Measurements from ENCODE around the gene RASSF1. TPM values are rescaled to one million over a fixed set of nuclear protein-coding genes. Genes with fewer than 3 reads are reported as not detected.
A peak's percentile ranks its signal among the peaks of the same experiment; 100 is the strongest.

The RASSF1 gene
- total and polyA plus RNA-seq, 2 of the 4 experiments (the other 2 are of a cell fraction): 17.4 to 53.4 TPM

GRCh38 chr3:50370594-50370993 lies 30.0 kb upstream of the RASSF1 start:
- no peak overlapping the region for H2BK15ac ChIP-seq (ENCODE audit: low read depth, low read length)
- H3K9ac ChIP-seq (ENCODE audit: low read depth, low read length): no peak overlapping the region
- intact Hi-C loops (cut with micrococcal nuclease) (no loop called here), dilution Hi-C loops (cut with HindIII; ENCODE audit: low sequenced_read_pairs, unreplicated experiment) (no loop called here), in situ Hi-C loops (cut with MboI; ENCODE audit: low sequenced_read_pairs) (no loop called here)
- no peak overlapping the region for H3K23ac ChIP-seq (ENCODE audit: low read depth, low read length)
- H3K4me3 ChIP-seq (ENCODE audit: insufficient read depth, low read depth, low read length): no peak overlapping the region
- no peaks in the 10 kb centered on the region for H3K9me1 ChIP-seq (ENCODE audit: insufficient read depth, low read length)
- H2BK20ac ChIP-seq (ENCODE audit: low read depth, low read length): no peak overlapping the region
- TF ChIP-seq CTCF (conservative IDR thresholded peaks at IDR 0.05; ENCODE audit: low read depth, low read length) (peak; percentile 26; the same call in 1 of the 2 replicates), RAD21 (IDR thresholded peaks at IDR 0.05; ENCODE audit: low read length) (peak; percentile 42), MAZ (IDR thresholded peaks at IDR 0.05; ENCODE audit: borderline replicate concordance, low read depth, low read length) (no peak), RFX5 (IDR thresholded peaks at IDR 0.05; ENCODE audit: low read depth, low read length) (no peak)
- no peaks in the 10 kb centered on the region; the same call in 1 of the 2 replicates for H3K4me1 ChIP-seq (ENCODE audit: control insufficient read depth, insufficient read depth, low read length)
- ChIA-PET CTCF (no interaction called here), POLR2A (ENCODE audit: unreplicated experiment) (no interaction called here)
- WGBS, 2 experiments (ENCODE audit: extremely low coverage in 2 of 2, insufficient read length in 1 of 2): 13% methylated on average over 1 of the region's 14 CpGs; no CpG with 5 or more reads in 1 of the 2 experiments
- no peak overlapping the region for H2AFZ ChIP-seq (replicated peaks; ENCODE audit: low read length, poor library complexity)
- no peaks in the 10 kb centered on the region for H3K9me3 ChIP-seq (ENCODE audit: control insufficient read depth, insufficient read depth, low read length)
- no peak overlapping the region for H2AK5ac ChIP-seq (ENCODE audit: low read depth, low read length)
- no peak overlapping the region for H4K5ac ChIP-seq (ENCODE audit: low read depth, low read length)
- no peak overlapping the region for H3K4me2 ChIP-seq (ENCODE audit: low read depth, low read length)
- no peak overlapping the region for H3K18ac ChIP-seq (ENCODE audit: low read depth, low read length)
- no peak overlapping the region for H3K4ac ChIP-seq (ENCODE audit: low read depth, low read length)
- H3K27me3 ChIP-seq (ENCODE audit: control insufficient read depth, insufficient read depth, low read length): peaks cover 62% of the 10 kb centered on the region
- H4K8ac ChIP-seq (ENCODE audit: low read depth in 2 of 2, low read length in 2 of 2): no peak overlapping the region
- H3K36me3 ChIP-seq (ENCODE audit: control insufficient read depth, insufficient read depth, low read length): no peaks in the 10 kb centered on the region
- no peak overlapping the region for H3K27ac ChIP-seq (ENCODE audit: insufficient read depth, low read length)
- DNase-seq (peak; percentile 23), ATAC-seq (ENCODE audit: low read depth) (peak; percentile 27; the same call in 1 of the 2 replicates)
- H3K79me1 ChIP-seq (ENCODE audit: low read depth in 1 of 2, low read length in 2 of 2): no peaks in the 10 kb centered on the region
- no peak overlapping the region for H4K91ac ChIP-seq (ENCODE audit: insufficient read depth, low read depth, low read length)
- H3K56ac ChIP-seq (ENCODE audit: extremely low read depth, insufficient read depth, low read length): no peak overlapping the region
- H4K20me1 ChIP-seq (ENCODE audit: insufficient read depth, low read length): no peaks in the 10 kb centered on the region
- no peak overlapping the region for H2BK5ac ChIP-seq (ENCODE audit: low read depth, low read length, poor library complexity, severe bottlenecking)
- H2BK120ac ChIP-seq (ENCODE audit: low read depth, low read length): no peak overlapping the region
- BruUV-seq (replicated peaks): no TSS peak
- no peak overlapping the region for H3K14ac ChIP-seq (replicated peaks; ENCODE audit: low read depth, low read length)
- H2AK9ac ChIP-seq (replicated peaks; ENCODE audit: low read depth, low read length, poor library complexity): no peak overlapping the region

Data from IMR-90 (cell line).